HL-60 (cell line): Measurements from ENCODE around the gene MIDN.

Source experiments
- GABPA ChIP-seq: IDR thresholded peaks from 2 replicates; pipeline ENCODE4 v1.6.1; 2012; ENCODE audit warnings: low read depth
- POLR2AphosphoS5 ChIP-seq: IDR thresholded peaks from 2 replicates; pipeline ENCODE4 v1.6.1; 2012; ENCODE audit warnings: low read depth
- TF ChIP-seq, protein P1 (sequence below): IDR thresholded peaks from one replicate; pipeline ENCODE4 v1.5.1; 2011; ENCODE audit warnings: low read length, control low read depth, inconsistent platforms; ENCODE audit not compliant: insufficient read depth

DNA sequence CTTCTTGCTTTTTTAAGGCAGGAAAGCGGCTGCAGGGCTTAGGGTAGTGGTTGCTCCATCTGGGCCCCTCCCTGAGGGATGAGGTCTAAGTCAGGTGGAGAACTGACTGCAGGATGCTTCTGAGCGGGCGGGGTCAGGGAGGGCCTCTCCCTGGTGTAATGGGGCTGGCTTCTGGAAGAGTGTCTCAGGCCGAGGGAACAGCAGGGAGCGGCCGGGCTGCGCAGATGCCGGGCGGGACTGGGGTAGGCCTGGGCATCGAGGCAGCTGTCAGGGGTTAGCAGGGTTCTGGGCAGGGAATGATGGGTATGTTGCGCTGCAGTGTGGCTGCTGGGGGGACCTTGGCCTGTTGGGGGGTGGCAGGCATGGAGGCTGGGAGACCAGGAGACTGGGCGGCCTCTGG is 29.7 kb downstream of the MIDN start:
- TF ChIP-seq GABPA (no peak), POLR2AphosphoS5 (no peak)
- TF ChIP-seq, protein P1, sequence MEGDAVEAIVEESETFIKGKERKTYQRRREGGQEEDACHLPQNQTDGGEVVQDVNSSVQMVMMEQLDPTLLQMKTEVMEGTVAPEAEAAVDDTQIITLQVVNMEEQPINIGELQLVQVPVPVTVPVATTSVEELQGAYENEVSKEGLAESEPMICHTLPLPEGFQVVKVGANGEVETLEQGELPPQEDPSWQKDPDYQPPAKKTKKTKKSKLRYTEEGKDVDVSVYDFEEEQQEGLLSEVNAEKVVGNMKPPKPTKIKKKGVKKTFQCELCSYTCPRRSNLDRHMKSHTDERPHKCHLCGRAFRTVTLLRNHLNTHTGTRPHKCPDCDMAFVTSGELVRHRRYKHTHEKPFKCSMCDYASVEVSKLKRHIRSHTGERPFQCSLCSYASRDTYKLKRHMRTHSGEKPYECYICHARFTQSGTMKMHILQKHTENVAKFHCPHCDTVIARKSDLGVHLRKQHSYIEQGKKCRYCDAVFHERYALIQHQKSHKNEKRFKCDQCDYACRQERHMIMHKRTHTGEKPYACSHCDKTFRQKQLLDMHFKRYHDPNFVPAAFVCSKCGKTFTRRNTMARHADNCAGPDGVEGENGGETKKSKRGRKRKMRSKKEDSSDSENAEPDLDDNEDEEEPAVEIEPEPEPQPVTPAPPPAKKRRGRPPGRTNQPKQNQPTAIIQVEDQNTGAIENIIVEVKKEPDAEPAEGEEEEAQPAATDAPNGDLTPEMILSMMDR = no peak
